HG03575 (cell line): ENCODE results near the gene CRBN.

Source experiments
- ATAC-seq: cut with Tn5 transposase; IDR thresholded peaks from one replicate; pipeline ENCODE4 v1.9.1; 2021; ENCODE audit not compliant: unreplicated experiment, insufficient number of reproducible peaks, low FRiP score; ENCODE audit errors: extremely low read depth

CRBN gene

DNA sequence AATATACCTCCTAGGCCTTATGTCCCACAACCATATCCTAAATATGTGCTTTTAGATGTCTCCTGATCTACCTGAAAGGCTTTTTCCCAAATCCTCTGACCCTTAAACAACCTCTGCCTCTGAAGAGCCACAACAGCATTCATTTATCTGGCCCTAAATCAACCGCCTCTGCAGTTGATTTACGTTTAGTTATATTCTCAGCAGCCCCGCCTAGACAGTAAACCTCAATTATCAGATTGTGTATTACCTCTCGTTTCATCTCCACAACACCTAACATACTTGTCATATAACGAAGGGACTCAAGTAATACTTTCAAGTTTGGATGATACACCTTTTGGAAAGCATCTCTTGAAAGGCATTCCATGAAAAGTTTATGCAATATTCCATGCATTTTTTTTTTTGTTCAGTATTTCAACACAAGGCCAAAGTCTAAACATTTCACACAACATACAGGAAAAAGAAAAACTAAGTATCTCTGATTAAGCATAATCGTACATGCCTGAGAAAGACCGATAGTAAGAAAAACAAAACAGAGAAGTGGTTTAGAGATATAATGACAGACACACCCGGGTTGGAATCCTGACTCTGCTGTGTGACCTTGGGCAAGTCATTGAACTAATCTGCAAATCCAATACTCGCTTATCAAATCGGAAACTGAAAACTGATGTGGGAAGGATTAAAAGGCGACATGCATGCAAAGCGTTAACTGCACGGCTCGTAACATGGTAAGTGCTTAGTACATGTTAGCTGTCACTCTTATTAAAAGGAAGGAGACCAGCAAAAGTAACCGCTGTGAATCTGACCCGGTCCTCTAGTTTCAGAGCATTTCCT lies 778 bp downstream of the CRBN start:
- ATAC-seq, result no peak

DNA sequence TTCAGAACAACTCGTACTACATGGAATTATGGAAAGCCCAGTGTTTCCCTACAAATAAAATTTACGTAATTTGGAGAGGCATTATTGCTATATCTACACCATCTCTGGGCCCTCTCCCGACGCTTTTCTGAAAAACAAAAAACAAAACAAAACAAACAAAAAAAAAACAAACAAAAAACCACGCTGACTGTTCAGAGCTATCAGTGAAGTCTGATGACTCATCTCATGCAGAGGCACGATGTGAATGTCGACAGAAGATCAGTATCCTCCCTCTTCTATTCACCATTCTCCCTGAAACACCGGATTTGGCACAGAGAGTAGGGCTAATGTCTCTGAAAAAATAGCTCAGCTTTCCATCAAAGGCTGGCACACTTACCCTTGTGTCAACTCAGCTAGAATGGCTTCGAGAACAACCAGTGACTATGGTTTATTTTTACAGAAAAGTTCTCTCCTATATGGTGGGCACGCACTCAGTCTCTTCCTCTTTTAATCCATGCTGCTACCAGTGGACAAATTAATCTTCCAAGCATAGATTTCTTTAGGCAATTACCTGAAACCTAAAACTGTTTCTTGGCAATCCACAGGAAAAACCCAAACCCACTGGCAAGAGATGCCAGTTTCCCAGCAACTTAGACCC lies 1.5 kb downstream of the CRBN start:
- no peak for ATAC-seq

DNA sequence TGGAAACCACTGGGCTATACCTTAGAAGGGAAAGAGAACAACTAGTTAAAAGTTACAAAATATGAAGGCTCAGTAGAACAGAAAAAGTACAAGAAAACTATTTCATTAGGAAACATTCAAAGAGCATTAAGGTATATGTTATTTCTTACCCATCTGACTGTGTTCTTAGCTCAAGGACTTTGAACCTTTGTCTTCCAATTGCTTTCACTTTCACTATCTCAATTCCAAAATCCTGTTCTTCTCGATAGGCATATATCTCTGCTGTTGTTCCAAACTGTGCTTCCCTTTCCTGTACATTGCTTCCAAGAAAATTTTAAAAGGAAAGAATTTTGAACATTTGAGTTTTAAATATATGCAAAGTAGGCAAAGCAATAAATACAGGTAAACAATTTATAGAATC lies 6.9 kb downstream of the CRBN start:
- ATAC-seq, result no peak

DNA sequence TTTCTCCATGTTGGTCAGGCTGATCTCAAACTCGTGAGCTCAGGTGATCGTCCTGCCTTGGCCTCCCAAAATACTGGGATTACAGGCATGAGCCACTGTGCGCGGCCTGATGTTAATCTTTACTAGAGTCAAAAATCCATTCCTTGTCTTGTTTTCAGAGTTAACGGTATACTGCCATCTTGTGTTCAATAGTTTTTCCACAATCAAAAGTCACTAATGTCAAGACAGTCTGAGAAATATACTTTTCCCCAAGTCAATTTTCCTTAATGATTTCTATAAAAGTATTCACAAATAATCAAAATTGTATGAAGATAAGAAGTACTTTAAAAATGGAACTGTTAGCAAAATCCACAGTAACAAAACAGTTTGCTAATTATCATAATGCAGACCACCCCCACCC lies 8.5 kb downstream of the CRBN start:
- no peak for ATAC-seq

DNA sequence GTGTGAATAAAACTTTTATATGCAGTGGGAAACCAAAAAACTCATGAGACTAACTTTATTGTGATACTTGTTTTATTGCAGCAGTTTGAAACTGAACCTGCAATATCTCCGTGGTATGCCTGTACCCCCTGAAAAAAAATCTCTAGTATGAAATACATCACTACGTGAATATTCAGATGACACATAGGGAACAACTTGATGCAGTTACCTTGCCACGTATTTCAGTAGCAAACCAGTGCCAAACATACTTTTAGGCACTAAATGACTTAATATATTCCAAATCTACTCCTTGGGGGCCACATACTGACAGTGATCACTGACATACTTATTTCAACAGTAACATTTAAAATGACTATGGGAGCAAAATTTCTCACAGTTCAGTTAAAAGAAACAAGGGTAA lies 13.8 kb downstream of the CRBN start:
- ATAC-seq, result no peak

DNA sequence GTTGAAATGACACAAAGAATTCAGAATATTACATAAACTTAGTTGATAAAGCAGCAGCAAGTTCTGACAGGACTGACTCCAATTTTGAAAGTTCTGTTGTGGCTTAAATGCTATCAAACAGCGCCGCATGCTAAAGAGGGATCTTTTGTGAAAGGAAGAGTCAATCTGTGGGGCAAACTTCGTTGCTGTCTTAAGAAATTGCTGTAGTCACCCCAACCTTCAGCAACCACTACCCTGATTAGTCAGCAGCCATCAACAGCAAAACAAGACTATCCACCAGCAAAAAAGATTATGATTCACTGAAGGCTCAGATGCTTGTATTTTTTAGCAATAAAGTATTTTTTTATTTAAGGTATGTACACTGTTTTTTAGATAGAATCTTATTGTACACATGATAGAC lies 14.2 kb downstream of the CRBN start:
- ATAC-seq, result no peak

DNA sequence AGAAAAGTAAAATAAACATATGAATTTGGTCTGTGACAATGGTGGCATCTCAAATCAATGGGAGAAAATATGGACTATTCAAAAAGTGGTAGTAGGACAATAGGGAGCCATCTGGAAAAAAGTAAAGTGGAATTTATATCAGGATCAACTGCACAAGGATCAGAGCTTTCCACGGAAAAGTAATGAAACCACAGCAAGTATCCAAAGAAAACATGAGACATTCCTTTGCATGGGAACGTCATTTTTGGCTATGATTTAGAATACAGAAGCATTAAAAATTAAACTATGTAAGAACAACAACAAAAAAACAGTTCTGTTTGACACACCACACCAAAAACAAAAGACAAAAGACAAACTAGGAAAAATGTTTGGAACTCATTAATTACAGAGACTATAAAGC lies 18.7 kb downstream of the CRBN start:
- no peak for ATAC-seq

DNA sequence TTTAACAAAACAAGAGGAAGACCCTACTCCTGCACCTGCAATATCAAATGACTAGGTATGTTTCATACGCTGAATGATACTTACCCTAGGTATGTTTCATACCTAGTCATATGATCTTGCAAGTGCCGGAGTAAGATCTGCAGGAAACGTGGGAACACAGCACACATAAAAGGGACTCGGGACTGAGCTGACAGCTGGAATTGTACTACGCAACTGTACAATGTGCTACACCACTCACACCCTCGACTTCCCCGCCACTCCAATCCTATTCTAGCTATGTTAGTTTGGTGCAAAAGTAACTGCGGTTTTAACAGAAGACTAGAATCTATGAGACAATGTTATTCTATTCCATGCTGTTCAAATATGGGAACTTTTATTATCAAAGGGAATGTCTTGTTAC lies 22.0 kb downstream of the CRBN start:
- ATAC-seq, result no peak

DNA sequence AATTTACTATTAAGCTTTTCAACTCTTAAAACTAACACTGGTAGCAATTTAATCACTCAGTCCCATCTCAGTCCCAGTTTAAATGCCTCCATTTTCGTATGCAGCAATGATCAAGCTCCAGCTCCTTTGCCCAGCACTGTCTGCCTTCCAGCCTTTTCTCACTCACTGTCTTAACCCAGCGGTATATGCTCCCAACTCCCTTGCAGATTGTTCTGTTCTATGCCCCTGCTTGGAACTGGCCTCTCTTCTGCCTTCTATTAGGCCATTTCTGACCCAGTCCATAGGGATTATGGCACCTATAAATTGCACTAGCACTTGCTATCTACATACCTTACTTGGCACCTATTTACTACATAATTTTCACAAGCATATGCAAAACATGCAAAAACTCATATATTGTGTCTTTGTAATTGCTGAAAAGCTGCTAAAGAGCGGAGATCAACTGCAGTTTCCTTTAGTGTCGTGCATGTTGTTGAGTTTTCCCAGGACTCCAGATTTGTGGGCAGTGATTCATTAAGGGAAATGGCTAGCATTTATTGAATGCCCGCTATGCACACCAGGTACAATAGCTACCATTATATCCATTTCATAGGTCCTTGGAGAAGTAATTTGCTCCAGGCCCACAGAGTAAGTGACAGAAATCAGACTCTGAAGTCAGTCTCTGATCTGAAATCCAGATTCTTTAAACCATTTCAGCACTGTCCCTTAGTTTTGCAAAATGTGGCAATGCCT lies 24.4 kb downstream of the CRBN start:
- ATAC-seq, result no peak

DNA sequence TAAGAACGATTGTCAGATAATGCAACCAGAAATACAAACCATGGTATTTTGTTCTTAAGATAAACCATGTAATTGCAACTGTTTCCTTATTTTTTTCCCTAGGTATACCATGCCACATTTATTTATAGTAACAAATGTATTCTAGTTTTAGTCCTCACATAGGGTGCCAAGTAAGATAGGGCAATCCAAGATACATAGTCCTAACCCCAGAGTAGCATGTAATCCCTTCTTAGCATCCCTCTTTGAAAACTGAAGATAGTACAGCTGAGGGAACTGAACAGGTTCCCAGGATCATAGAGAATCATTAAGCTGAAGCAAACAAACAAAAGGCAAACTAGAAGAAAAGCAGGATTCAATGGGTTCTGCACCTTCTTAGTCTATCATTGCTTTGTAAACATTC lies 28.0 kb downstream of the CRBN start:
- ATAC-seq, result no peak

DNA sequence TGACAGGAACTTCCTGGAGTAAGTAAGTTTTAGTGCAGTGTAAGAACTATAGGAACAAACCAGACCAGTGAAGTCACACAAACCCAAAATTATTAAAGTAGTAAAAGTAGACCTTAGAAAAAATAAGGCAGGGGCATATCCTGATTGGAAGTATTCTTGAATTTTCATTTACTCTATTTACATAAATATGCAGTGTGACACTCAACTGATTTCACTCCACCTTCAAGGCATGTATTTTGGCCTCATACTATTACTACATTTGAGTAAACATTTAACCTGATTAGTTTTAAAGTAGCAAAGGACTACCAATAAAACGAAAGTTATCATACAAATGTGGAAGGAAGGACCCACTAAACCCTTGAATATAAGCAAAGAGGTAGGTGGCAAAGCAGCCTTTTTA lies 29.9 kb downstream of the CRBN start:
- no peak for ATAC-seq

DNA sequence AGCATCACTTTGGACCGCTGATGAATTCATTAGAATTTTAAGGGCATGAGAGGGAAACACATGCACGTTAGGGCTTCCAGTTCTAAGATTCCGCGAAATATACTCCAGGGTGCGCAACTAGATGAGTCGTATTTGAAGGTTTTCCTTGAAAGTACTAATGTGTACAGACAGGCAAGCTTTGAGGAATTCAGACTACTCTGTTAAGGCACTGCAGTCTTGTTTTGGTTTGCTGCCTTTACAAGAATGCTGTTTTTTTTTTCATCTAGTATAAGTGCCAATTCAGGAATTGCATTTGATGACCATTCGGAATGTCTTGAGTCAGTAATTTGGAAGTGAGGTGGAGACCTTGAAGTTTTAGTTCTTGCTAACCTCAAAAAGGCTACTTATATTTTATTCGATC lies 33.7 kb downstream of the CRBN start:
- no peak for ATAC-seq

DNA sequence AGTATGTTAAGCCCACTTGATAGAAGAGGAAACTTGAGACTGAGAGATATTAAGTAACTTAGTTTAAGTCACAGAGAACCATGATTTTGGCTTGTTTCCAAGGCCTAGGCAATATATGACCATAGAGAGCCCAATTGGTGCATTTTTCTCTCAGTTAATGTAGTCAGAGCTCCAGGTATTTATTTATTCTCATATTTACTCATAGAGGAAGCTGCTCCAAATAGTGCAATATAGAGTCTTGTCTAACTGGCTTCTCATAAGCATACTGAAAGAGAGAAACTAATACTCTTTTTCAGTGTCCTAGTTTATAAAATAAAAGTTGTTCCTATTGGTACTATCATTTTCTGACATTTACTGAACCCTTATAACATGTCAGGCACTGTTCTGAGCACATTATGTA lies 37.6 kb downstream of the CRBN start:
- ATAC-seq, result no peak

DNA sequence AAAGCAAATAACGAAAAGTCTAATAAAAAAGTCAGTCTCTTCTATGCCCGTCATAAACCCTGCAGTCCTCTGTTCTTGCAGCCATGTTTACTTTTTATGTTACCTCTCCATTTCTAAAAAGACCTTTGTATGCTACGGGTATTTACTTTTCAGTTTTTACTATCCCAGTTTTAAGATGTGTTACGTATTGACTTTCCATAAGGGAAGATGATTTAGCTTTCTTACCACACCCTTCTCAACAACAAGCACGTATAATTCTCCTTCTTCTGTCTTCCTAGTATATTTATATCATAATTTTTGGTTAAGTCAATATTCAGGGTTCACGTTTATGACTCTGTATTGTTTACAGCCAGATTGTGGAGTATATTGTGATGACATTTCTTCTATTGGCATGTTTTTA lies 42.0 kb downstream of the CRBN start:
- ATAC-seq, result no peak

DNA sequence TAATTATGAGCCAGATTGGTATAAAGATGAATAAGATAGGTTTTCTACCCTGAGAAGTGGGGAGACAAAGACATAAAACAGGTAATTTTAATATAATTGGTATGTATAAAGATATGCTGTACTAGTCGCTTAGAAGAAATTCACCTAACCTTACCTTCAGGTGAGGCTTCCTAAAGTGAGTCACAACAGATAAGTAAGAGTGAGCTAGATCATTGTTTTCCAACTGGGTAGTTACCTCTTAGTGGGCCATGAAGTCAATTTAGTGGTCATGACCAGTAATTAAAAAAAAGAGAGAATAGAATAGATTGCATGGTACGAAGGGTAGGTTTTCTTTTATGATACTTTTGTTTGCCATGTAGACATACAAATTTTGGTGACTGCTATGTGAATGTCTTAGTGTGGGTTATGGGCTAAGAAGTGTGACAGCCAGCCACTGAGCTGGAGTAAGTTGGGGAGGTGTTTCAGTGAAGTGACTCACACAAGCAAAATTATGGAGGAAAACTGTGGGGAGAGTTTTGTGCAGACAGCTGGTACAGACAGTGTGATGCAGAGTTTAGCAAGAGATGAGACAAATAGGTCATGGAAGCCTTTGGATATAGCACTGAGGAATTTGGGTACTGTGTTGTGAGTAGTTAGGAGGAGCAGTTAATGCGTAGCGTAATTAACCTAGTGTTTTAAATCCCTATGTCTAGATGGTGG lies 44.6 kb downstream of the CRBN start:
- no peak for ATAC-seq

DNA sequence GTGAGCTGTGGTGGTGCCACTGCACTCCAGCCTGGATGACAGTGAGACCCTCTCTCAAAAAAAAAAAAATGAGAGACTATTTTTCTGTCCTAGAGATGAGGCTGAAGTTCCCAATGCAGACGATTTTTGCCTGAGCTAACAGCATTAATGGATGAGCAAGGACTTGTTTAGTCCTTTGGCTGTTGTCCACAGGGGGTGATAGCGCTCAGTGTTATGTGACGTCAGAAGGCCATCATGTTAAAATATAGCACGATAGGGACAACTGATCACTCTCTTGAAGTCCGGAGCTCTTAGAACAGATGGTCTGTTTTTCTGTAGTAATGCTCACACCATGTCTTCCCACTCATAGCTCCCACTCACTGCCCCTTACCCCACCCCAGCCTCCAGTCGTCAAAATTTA lies 46.0 kb downstream of the CRBN start:
- ATAC-seq, result no peak

DNA sequence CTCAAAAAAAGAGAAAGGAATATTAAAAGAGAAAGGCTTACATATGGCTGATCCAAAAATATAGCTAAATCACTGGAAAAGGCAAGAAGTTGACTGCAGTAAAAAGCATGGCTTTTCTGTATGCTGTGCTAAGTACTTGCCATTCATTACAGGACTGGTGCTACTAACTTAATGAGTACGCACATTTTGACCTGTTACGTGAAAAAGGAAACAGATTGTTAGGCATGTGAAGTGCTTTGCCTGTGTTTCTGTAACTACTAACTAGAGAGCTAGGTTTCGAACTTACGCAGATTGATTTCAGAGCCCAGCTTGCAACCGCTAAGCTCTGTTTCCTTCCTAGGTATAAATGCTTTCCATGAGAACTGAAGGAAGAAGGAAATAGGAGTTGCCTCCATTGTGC lies 49.9 kb downstream of the CRBN start:
- no peak for ATAC-seq

DNA sequence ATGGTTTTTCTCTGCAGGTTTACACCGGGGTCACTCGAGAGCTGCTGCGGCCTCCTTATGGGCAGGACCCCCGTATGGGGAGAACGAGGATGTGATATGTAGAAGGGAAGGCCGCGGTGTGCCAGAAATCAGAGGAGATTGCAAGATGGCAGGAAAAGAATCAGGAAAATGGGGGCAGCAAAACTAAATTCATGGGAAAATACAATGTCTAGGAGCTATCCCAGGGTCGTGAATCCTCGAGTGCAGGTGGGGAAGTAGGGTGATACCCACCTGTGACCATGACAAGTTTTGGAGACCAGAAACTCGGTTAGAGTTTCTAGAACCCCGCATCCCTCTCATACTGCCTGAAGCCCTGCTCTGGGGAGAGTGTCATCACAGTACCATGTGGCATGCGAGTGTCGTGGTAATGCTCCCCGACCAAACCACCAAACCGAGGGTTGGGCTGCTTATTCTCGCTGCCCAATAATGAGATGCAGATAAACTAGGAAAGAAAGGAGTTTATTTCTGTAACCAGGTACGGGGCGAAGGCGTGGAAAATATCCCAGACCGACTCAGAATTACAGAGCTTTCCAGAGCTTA lies 52.0 kb downstream of the CRBN start:
- ATAC-seq, result no peak
